ENCODE data around the gene APOD.
"Not testable (repeated sequence)": the region's sequence is repeated elsewhere in the genome, so short reads cannot be mapped to it uniquely, and the experiment has no call there.

GRCh38 chr3:195620476-195620875 lies 36.7 kb upstream of the APOD start:
- TF ChIP-seq CTCF, POLR2A (IDR thresholded peaks at IDR 0.05): not testable (repeated sequence)
